OCI-LY3 (cell line): ENCODE results near the gene TPD52L2.

Experiments
- CTCF ChIP-seq: fragments of 200-600, 300-600 bp; sonication (generic); IDR thresholded peaks from 2 replicates; pipeline ENCODE4 v1.5.1; 2014; ENCODE audit warnings: antibody characterized with exemption, low read length, low read depth
- EZH2phosphoT487 ChIP-seq: fragments of 200-600 bp; shearing (Covaris generic); IDR thresholded peaks from 2 replicates; pipeline ENCODE4 v1.6.1; 2018; ENCODE audit warnings: antibody characterized with exemption, mixed run types, low read depth

GRCh38 chr20:63828124-63828523 is 36.9 kb upstream of the TPD52L2 start:
- TF ChIP-seq CTCF (no peak), EZH2phosphoT487 (no peak)
